Cardiac muscle cell (in vitro differentiated cells and primary cell): ENCODE data around the gene EDA. TPM values are rescaled to one million over a fixed set of nuclear protein-coding genes. Genes with fewer than 3 reads are reported as not detected.

Source experiments
- DNase-seq, 2 donors: peaks; one replicate each; pipeline versions ENCODE4 v3.0.0 to v3.0.0-alpha.2; 2010 to 2017; ENCODE audit warnings: low read depth in 1 of 2, low spot score in 1 of 2
- H3K27ac ChIP-seq: fragments of 200-600 bp; sonication (generic); 2 replicates; pipeline ENCODE4 v1.5.1; 2016
- H3K27me3 ChIP-seq: fragments of 200-600 bp; sonication (generic); 2 replicates; pipeline ENCODE4 v1.6.0; 2016; ENCODE audit warnings: control low read depth
- H3K36me3 ChIP-seq: fragments of 200-600 bp; sonication (generic); 2 replicates; pipeline ENCODE4 v1.5.1; 2016; ENCODE audit warnings: control low read depth
- H3K4me1 ChIP-seq: fragments of 200-600 bp; sonication (generic); 2 replicates; pipeline ENCODE4 v1.8.1; 2017; ENCODE audit warnings: low read depth, mild to moderate bottlenecking, mixed run types
- H3K4me3 ChIP-seq: fragments of 200-600 bp; sonication (generic); 2 replicates; pipeline ENCODE4 v1.5.1; 2016; ENCODE audit warnings: mild to moderate bottlenecking
- H3K9me3 ChIP-seq: fragments of 200-600 bp; sonication (generic); 2 replicates; pipeline ENCODE4 v1.5.1; 2017; ENCODE audit warnings: low read depth, mild to moderate bottlenecking, control low read depth
- polyA plus RNA-seq: library from polyadenylated mRNA; unstranded; fragments of >200 nt; fragmentation: Nextera tagmentation; extraction: Ambion mirVana; gene quantifications from 2 replicates; pipeline ENCODE4 v1.2.1, GENCODE V29; 2016
- total RNA-seq: library from RNA; depleted of rRNA; stranded (reverse); fragments of >200 nt; gene quantifications from 2 replicates; pipeline ENCODE4 v1.2.3, GENCODE V29; 2016
- TF ChIP-seq, protein P1 (sequence below): IDR thresholded peaks from 2 replicates; pipeline ENCODE4 v1.5.1; 2012; ENCODE audit warnings: low read depth, mild to moderate bottlenecking, low read length

The EDA gene
- total and polyA plus RNA-seq, 2 experiments from 2014 or later = 0.56 to 2.7 TPM

DNA sequence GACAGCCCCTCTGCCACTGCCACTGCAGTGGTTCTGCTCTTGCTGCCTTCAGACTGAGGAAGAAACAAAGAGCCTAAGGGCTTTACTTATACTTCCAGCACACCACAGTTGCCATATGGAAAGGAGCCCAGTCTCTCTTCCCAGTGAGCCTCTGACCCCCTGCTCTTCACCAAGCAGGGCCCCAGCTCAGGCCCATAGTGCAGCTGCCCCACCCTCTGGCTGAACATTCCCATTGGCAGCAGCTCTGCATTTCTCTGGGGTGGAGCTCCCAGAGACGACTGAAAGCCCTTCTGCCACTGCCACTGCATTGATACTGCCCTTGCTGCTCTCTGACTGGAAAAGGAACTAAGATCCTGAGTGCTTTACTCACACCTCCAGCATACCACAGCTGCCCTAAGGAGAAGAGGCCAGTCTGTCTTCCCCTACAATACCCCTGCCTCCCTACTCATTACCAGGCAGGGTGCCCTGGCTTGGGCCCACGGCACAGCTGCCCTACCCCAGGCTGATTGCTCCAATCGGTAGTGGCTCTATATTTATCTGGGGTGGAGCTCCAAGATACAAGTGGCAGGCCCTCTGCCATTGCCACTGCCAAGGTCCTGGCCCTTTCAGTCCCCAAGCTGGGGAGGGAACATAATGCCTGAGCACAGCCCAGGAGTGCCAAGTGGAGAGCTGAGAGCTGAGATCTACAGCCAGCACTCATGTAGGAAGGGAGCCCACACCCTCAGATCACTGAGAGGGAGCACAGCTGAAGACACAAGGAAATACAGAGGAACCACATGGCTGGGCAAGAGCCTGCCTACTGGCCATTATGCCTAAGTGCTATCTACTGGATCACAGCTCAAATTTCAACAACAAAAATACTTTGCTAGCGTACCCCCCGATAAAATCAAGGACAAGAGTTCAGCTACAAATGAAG lies 397.8 kb downstream of the EDA start:
- H3K4me1 ChIP-seq = no peaks in the 10 kb centered on the region
- TF ChIP-seq, protein P1, sequence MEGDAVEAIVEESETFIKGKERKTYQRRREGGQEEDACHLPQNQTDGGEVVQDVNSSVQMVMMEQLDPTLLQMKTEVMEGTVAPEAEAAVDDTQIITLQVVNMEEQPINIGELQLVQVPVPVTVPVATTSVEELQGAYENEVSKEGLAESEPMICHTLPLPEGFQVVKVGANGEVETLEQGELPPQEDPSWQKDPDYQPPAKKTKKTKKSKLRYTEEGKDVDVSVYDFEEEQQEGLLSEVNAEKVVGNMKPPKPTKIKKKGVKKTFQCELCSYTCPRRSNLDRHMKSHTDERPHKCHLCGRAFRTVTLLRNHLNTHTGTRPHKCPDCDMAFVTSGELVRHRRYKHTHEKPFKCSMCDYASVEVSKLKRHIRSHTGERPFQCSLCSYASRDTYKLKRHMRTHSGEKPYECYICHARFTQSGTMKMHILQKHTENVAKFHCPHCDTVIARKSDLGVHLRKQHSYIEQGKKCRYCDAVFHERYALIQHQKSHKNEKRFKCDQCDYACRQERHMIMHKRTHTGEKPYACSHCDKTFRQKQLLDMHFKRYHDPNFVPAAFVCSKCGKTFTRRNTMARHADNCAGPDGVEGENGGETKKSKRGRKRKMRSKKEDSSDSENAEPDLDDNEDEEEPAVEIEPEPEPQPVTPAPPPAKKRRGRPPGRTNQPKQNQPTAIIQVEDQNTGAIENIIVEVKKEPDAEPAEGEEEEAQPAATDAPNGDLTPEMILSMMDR = peak; percentile 4
- no peaks in the 10 kb centered on the region for H3K36me3 ChIP-seq
- no peak overlapping the region for H3K4me3 ChIP-seq
- no peaks in the 10 kb centered on the region for H3K9me3 ChIP-seq
- peak in 1 of 2 donors; percentile 71 for DNase-seq
- no peak overlapping the region for H3K27ac ChIP-seq
- H3K27me3 ChIP-seq = no peaks in the 10 kb centered on the region

GRCh38 chrX:70016513-70016912 lies 400.6 kb downstream of the EDA start:
- no peak overlapping the region for H3K27ac ChIP-seq
- TF ChIP-seq, protein P1 = no peak
- no peak for DNase-seq
- no peaks in the 10 kb centered on the region for H3K27me3 ChIP-seq
- H3K36me3 ChIP-seq = no peaks in the 10 kb centered on the region
- H3K4me1 ChIP-seq = no peaks in the 10 kb centered on the region
- no peaks in the 10 kb centered on the region for H3K9me3 ChIP-seq
- H3K4me3 ChIP-seq = no peak overlapping the region

DNA sequence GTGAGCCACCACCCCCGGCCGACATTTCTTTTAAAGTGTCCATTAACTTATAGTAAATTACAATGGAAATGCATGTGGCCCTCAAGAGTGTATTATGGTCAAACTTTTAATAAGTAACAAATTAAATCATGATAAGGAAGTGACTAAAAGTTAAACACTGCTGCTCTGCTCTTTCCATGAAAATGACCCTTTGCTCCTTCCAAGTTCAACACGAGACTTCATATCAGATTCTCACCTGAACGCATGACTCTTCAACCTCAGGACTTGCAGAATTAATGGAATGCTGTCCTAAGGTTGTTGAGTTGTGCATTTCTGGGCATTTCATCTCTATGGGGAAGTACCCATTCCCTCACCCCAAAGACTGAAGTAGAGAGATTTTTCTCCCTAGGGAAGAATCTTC lies 406.7 kb downstream of the EDA start:
- no peaks in the 10 kb centered on the region for H3K27me3 ChIP-seq
- TF ChIP-seq, protein P1 = no peak
- no peaks in the 10 kb centered on the region for H3K4me1 ChIP-seq
- H3K27ac ChIP-seq = no peak overlapping the region
- DNase-seq = no peak
- no peaks in the 10 kb centered on the region for H3K9me3 ChIP-seq
- no peaks in the 10 kb centered on the region for H3K36me3 ChIP-seq
- no peak overlapping the region for H3K4me3 ChIP-seq

DNA sequence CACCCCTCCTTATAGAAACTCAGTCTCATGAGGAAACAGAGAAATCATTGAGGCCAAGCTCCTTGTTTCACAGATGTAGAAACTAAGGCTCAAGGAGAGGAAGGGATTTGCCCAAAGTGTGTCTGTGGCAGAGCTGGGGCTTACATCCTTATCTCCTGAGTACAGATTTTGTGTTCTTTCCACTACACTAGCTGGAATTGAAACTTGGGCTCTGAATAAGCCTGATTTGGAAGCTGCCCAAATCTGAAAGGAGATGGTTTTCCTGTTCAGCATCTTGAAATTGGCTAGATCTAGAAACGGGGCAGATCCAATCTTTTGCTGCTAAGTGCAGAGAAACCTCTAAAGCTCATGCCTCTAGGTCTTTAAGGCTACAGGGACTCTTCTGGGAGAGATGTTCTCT lies 409.6 kb downstream of the EDA start:
- H3K4me1 ChIP-seq = no peaks in the 10 kb centered on the region
- H3K36me3 ChIP-seq = no peaks in the 10 kb centered on the region
- H3K4me3 ChIP-seq = no peak overlapping the region
- no peak overlapping the region for H3K27ac ChIP-seq
- DNase-seq = peak in 1 of 2 donors; percentile 78
- no peaks in the 10 kb centered on the region for H3K27me3 ChIP-seq
- TF ChIP-seq, protein P1 = no peak
- H3K9me3 ChIP-seq = no peaks in the 10 kb centered on the region

GRCh38 chrX:70026112-70026850 lies 410.4 kb downstream of the EDA start:
- Histone ChIP-seq H3K4me1 (no peaks in the 10 kb centered on the region), H3K27me3 (no peaks in the 10 kb centered on the region), H3K27ac (no peak overlapping the region), H3K36me3 (no peaks in the 10 kb centered on the region), H3K9me3 (no peaks in the 10 kb centered on the region), H3K4me3 (no peak overlapping the region)
- DNase-seq = peak in 1 of 2 donors; percentile 60
- TF ChIP-seq, protein P1 = no peak
